ENCODE results near the gene NDUFS3.

NDUFS3 gene

GRCh38 chr11:47616726-47617416 is 38.0 kb downstream of the NDUFS3 start:
- Histone ChIP-seq H3K36me3 (peaks cover 1% of the 10 kb centered on the region; the same call in 1 of the 2 replicates), H3K9me3 (no peaks in the 10 kb centered on the region), H3K4me1 (no peaks in the 10 kb centered on the region), H3K4me3 (ENCODE audit: low read depth, low read length) (no peak overlapping the region), H3K27me3 (no peaks in the 10 kb centered on the region)
- peak; percentile 85 for TF ChIP-seq CTCF (IDR thresholded peaks at IDR 0.05; ENCODE audit: low read depth, low read length)
- peak; percentile 52 for DNase-seq

- no peak for TF ChIP-seq CTCF (IDR thresholded peaks at IDR 0.05; ENCODE audit: low read depth, low read length)
- no peaks in the 10 kb centered on the region for H3K4me1 ChIP-seq
- H3K36me3 ChIP-seq = peaks cover 2% of the 10 kb centered on the region; the same call in 1 of the 2 replicates
- no peak for DNase-seq
- no peak overlapping the region for H3K4me3 ChIP-seq (ENCODE audit: low read depth, low read length)
- no peaks in the 10 kb centered on the region for H3K27me3 ChIP-seq
- no peaks in the 10 kb centered on the region for H3K9me3 ChIP-seq
These were observed 38.5 kb downstream of the NDUFS3 start for GRCh38 chr11:47617417-47617809.

GRCh38 chr11:47620836-47621378 is 42.0 kb downstream of the NDUFS3 start:
- Histone ChIP-seq H3K4me1 (no peaks in the 10 kb centered on the region), H3K36me3 (peaks cover 18% of the 10 kb centered on the region)
- DNase-seq = no peak

GRCh38 chr11:47626234-47626633 is 47.4 kb downstream of the NDUFS3 start:
- H3K27me3 ChIP-seq = no peaks in the 10 kb centered on the region
- no peak for DNase-seq
- no peaks in the 10 kb centered on the region for H3K9me3 ChIP-seq
- no peaks in the 10 kb centered on the region for H3K4me1 ChIP-seq
- H3K36me3 ChIP-seq = peaks cover 33% of the 10 kb centered on the region
- H3K4me3 ChIP-seq (ENCODE audit: low read depth, low read length) = no peak overlapping the region
- no peak for TF ChIP-seq CTCF (IDR thresholded peaks at IDR 0.05; ENCODE audit: low read depth, low read length)

More at GRCh38 chr11:47620836-47621378, 42.0 kb downstream of the NDUFS3 start:
- Histone ChIP-seq H3K27me3 (no peaks in the 10 kb centered on the region), H3K9me3 (no peaks in the 10 kb centered on the region), H3K4me3 (ENCODE audit: low read depth, low read length) (no peak overlapping the region)
- no peak for TF ChIP-seq CTCF (IDR thresholded peaks at IDR 0.05; ENCODE audit: low read depth, low read length)

GRCh38 chr11:47628026-47628425 is 49.2 kb downstream of the NDUFS3 start:
- H3K27me3 ChIP-seq = no peaks in the 10 kb centered on the region
- DNase-seq = no peak
- H3K9me3 ChIP-seq = no peaks in the 10 kb centered on the region
- no peak overlapping the region for H3K4me3 ChIP-seq (ENCODE audit: low read depth, low read length)
- peaks cover 29% of the 10 kb centered on the region for H3K36me3 ChIP-seq
- no peaks in the 10 kb centered on the region for H3K4me1 ChIP-seq
- no peak for TF ChIP-seq CTCF (IDR thresholded peaks at IDR 0.05; ENCODE audit: low read depth, low read length)

- Histone ChIP-seq H3K36me3 (peaks cover 17% of the 10 kb centered on the region), H3K4me3 (ENCODE audit: low read depth, low read length) (no peak overlapping the region), H3K9me3 (no peaks in the 10 kb centered on the region), H3K4me1 (no peaks in the 10 kb centered on the region), H3K27me3 (no peaks in the 10 kb centered on the region)
- TF ChIP-seq CTCF (IDR thresholded peaks at IDR 0.05; ENCODE audit: low read depth, low read length) = no peak
- DNase-seq = no peak
These were observed 52.6 kb downstream of the NDUFS3 start for GRCh38 chr11:47631473-47631872.

Measured in BE2C (cell line).